Measurements from ENCODE around the gene CAMKK1.

The CAMKK1 gene

GRCh38 chr17:3910420-3911270, 17.8 kb upstream of the CAMKK1 start:
- ATAC-seq, result no peak
- DNase-seq (ENCODE audit: low spot score in 2 of 2), result no peak
- Mint-ChIP-seq H3K4me1 (peaks cover 44% of the 10 kb centered on the region), H3K4me3 (peak overlapping the region; percentile 57), H3K36me3 (no peaks in the 10 kb centered on the region), H3K27ac (peak overlapping the region; percentile 85), H3K9me3 (no peaks in the 10 kb centered on the region)

GRCh38 chr17:3909257-3909656, 16.4 kb upstream of the CAMKK1 start:
- H3K4me1 Mint-ChIP-seq, result peaks cover 33% of the 10 kb centered on the region
- no peak overlapping the region for H3K27ac Mint-ChIP-seq
- H3K36me3 Mint-ChIP-seq, result no peaks in the 10 kb centered on the region
- DNase-seq (ENCODE audit: low spot score in 2 of 2), result no peak
- H3K9me3 Mint-ChIP-seq, result no peaks in the 10 kb centered on the region
- no peak for ATAC-seq
- H3K4me3 Mint-ChIP-seq, result no peak overlapping the region

- no peaks in the 10 kb centered on the region for H3K36me3 Mint-ChIP-seq
- H3K27ac Mint-ChIP-seq, result peak overlapping the region; percentile 48
- no peak overlapping the region for H3K4me3 Mint-ChIP-seq
- H3K4me1 Mint-ChIP-seq, result peaks cover 24% of the 10 kb centered on the region
- no peaks in the 10 kb centered on the region for H3K9me3 Mint-ChIP-seq
- ATAC-seq (no peak), DNase-seq (ENCODE audit: low spot score in 2 of 2) (no peak)
These were observed 14.8 kb upstream of the CAMKK1 start for GRCh38 chr17:3907483-3908216.

DNA sequence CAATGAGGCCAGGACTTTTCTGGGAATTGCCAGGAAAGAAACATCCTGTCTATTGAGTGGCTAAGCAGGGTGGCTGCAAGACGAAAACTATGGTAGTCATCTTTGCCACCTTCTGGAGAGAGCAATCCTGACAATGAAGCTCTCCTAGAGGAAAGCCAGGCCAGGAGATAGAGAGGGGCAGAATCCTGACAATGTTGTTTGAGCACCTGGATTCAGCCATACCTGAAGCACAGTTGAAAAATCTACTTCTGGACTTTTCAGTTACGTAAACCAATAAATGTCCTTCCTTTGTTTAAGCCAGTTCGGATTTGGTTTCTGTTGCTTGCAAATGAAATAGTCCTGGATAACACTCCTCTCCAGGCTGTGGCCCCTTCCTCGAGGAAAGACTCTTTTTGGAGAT, 14.0 kb upstream of the CAMKK1 start:
- ATAC-seq, result no peak
- no peaks in the 10 kb centered on the region for H3K9me3 Mint-ChIP-seq
- H3K36me3 Mint-ChIP-seq, result no peaks in the 10 kb centered on the region
- DNase-seq (ENCODE audit: low spot score in 2 of 2), result no peak
- H3K27ac Mint-ChIP-seq, result no peak overlapping the region
- H3K4me3 Mint-ChIP-seq, result no peak overlapping the region
- peaks cover 24% of the 10 kb centered on the region for H3K4me1 Mint-ChIP-seq

GRCh38 chr17:3905017-3905520, 12.2 kb upstream of the CAMKK1 start:
- Mint-ChIP-seq H3K4me3 (no peak overlapping the region), H3K27ac (no peak overlapping the region), H3K36me3 (no peaks in the 10 kb centered on the region), H3K9me3 (no peaks in the 10 kb centered on the region), H3K4me1 (peaks cover 7% of the 10 kb centered on the region)
- no peak for DNase-seq (ENCODE audit: low spot score in 2 of 2)
- ATAC-seq, result no peak

DNA sequence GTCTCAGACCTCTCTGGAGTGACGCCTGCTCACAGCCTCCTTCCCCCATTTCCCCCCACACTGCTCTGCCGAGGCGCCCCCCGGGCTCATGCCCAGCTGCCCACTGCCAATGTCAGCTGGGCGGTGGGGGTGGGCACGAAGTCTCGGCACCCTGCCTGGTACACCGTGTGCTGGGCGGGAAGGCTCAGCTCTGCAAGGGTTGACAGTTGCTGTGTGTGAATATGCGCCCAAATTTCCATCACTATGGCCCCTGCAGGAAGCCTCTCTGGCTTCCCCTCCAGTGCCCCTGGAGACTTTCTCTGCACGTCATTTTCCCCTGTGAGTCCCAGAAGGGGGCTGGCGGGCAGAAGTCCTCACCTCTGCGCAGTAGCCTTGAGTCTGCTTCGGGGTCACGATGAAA, 11.6 kb upstream of the CAMKK1 start:
- DNase-seq (ENCODE audit: low spot score in 2 of 2) (no peak), ATAC-seq (peak; percentile 5)
- H3K9me3 Mint-ChIP-seq, result no peaks in the 10 kb centered on the region
- no peaks in the 10 kb centered on the region for H3K36me3 Mint-ChIP-seq
- peaks cover 7% of the 10 kb centered on the region for H3K4me1 Mint-ChIP-seq
- H3K27ac Mint-ChIP-seq, result no peak overlapping the region
- H3K4me3 Mint-ChIP-seq, result no peak overlapping the region

- Mint-ChIP-seq H3K4me3 (no peak overlapping the region), H3K36me3 (no peaks in the 10 kb centered on the region), H3K9me3 (no peaks in the 10 kb centered on the region), H3K4me1 (peaks cover 7% of the 10 kb centered on the region), H3K27ac (no peak overlapping the region)
- no peak for ATAC-seq
- DNase-seq (ENCODE audit: low spot score in 2 of 2), result no peak
These were observed 11.0 kb upstream of the CAMKK1 start for GRCh38 chr17:3903881-3904290.

GRCh38 chr17:3903051-3903825, 10.4 kb upstream of the CAMKK1 start:
- no peak for ATAC-seq
- no peaks in the 10 kb centered on the region for H3K36me3 Mint-ChIP-seq
- no peaks in the 10 kb centered on the region for H3K9me3 Mint-ChIP-seq
- DNase-seq (ENCODE audit: low spot score in 2 of 2), result no peak
- no peak overlapping the region for H3K27ac Mint-ChIP-seq
- H3K4me1 Mint-ChIP-seq, result peaks cover 7% of the 10 kb centered on the region
- H3K4me3 Mint-ChIP-seq, result no peak overlapping the region

- H3K4me1 Mint-ChIP-seq, result no peaks in the 10 kb centered on the region
- H3K4me3 Mint-ChIP-seq, result no peak overlapping the region
- ATAC-seq (no peak), DNase-seq (ENCODE audit: low spot score in 2 of 2) (no peak)
- no peak overlapping the region for H3K27ac Mint-ChIP-seq
- H3K36me3 Mint-ChIP-seq, result no peaks in the 10 kb centered on the region
- no peaks in the 10 kb centered on the region for H3K9me3 Mint-ChIP-seq
These were observed 7.8 kb upstream of the CAMKK1 start for GRCh38 chr17:3900646-3901045.

- Mint-ChIP-seq H3K27ac (peak overlapping the region; percentile 50), H3K9me3 (no peaks in the 10 kb centered on the region), H3K4me1 (peaks cover 10% of the 10 kb centered on the region), H3K36me3 (peaks cover 9% of the 10 kb centered on the region), H3K4me3 (no peak overlapping the region)
- no peak for DNase-seq (ENCODE audit: low spot score in 2 of 2)
- ATAC-seq, result no peak
These were observed 4.9 kb upstream of the CAMKK1 start for GRCh38 chr17:3897731-3898130.

GRCh38 chr17:3896968-3897235, 4.0 kb upstream of the CAMKK1 start:
- no peak for ATAC-seq
- peaks cover 9% of the 10 kb centered on the region for H3K36me3 Mint-ChIP-seq
- H3K4me1 Mint-ChIP-seq, result peaks cover 13% of the 10 kb centered on the region
- no peaks in the 10 kb centered on the region for H3K9me3 Mint-ChIP-seq
- no peak overlapping the region for H3K4me3 Mint-ChIP-seq
- H3K27ac Mint-ChIP-seq, result peak overlapping the region; percentile 39
- no peak for DNase-seq (ENCODE audit: low spot score in 2 of 2)

DNA sequence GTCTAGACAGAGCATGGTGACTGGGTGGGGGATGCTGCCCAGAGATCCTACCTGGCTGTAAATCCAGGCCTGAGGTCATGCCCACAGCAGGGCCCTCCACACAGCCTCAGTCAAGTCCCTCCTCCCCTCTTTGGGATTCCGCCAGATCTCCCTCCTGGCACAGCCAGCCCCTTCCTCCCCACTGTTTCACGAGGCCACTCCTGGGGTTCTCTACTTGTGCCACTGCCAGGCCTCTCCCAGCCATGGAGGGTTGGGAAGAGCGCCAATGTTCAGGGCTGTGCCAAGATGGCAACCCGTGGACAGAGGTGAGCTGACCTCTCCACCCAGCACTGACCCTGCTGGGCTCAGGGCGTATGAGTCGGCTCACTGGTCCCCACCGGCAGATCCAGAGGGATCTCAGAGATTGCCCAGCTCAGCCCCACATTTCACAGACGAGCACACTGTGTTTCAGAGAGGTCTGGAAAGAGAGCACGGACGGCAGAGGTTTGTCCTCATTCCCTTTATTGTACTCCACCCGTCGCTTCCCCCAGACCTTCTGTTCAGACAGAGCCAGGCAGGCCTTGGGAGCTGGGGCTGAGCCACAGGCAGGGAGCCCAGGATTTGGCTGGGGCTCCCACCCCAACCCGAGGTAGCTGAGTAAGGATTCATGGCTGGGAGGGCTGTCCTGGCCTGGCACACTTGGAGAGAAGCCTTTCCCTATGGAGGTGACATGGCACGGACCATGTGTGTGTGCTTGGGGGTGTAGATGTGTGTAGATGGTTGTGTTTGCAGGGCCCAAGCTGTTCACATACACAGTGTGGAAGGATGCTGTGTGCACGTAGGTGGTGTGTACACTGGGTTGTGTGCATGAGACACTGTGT, 3.5 kb upstream of the CAMKK1 start:
- Mint-ChIP-seq H3K27ac (no peak overlapping the region), H3K4me3 (no peak overlapping the region), H3K9me3 (no peaks in the 10 kb centered on the region), H3K4me1 (peaks cover 18% of the 10 kb centered on the region), H3K36me3 (peaks cover 9% of the 10 kb centered on the region)
- no peak for ATAC-seq
- no peak for DNase-seq (ENCODE audit: low spot score in 2 of 2)

- no peaks in the 10 kb centered on the region for H3K9me3 Mint-ChIP-seq
- H3K4me1 Mint-ChIP-seq, result peaks cover 28% of the 10 kb centered on the region
- H3K36me3 Mint-ChIP-seq, result peaks cover 9% of the 10 kb centered on the region
- H3K4me3 Mint-ChIP-seq, result no peak overlapping the region
- ATAC-seq (no peak), DNase-seq (ENCODE audit: low spot score in 2 of 2) (no peak)
- no peak overlapping the region for H3K27ac Mint-ChIP-seq
These were observed 2.5 kb upstream of the CAMKK1 start for GRCh38 chr17:3895354-3895753.

DNA sequence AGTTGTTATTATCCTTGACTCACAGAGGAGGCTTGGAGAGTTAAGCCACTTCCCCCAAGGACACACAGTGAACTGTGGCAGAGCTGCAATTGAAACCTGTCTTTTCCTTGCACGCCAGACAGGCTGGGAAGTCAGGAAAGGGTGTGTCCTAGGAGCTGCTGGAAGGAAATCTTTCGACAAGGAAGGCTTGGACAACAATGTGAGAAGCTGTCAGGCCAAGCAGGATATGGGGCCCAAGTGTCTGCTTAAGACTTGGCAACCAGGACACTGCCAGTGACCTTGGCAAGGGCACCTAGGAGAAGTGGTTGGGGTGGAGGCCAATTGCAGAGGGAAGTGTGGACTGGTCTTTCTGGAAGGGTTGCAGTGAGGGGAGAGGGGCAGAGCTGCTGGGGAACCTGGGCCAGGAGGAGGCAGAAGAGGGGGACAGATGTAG, 2.1 kb upstream of the CAMKK1 start:
- Mint-ChIP-seq H3K36me3 (peaks cover 9% of the 10 kb centered on the region), H3K27ac (no peak overlapping the region), H3K4me3 (no peak overlapping the region), H3K9me3 (no peaks in the 10 kb centered on the region), H3K4me1 (peaks cover 32% of the 10 kb centered on the region)
- ATAC-seq, result no peak
- no peak for DNase-seq (ENCODE audit: low spot score in 2 of 2)

DNA sequence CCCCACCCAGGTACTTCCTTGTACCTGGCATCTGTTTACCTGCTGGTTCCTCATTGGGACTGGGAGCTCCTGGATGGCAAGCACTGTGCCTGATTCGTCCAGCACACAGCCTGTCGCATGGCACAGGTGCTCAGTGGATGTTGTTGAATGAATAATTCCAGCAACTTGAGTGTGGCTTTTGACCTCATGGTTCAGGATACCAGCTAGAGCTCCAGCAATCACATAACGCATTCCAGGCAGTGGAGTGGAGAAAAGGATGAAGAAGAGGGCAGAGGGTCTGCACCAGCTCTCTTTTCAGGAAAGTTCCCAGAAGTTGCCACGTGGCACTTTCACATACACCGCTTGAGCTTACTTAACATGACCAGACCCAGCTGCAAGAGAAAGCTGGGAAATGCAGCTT, 1.3 kb upstream of the CAMKK1 start:
- Mint-ChIP-seq H3K4me3 (peak overlapping the region; percentile 71), H3K9me3 (no peaks in the 10 kb centered on the region)

More for the DNA sequence above, 1.3 kb upstream of the CAMKK1 start:
- peaks cover 9% of the 10 kb centered on the region for H3K36me3 Mint-ChIP-seq
- DNase-seq (ENCODE audit: low spot score in 2 of 2), result no peak
- ATAC-seq, result no peak
- H3K4me1 Mint-ChIP-seq, result peaks cover 32% of the 10 kb centered on the region
- peak overlapping the region; percentile 87 for H3K27ac Mint-ChIP-seq

Measured in stimulated activated effector memory CD8-positive, alpha-beta T cell treated with anti-CD3 and anti-CD28 coated beads, Interleukin-12 subunit alpha, Interleukin-12 subunit beta, amount 100 ng/mL, for 72 hours (primary cell).